Omental fat pad (tissue), 4 donors: ENCODE results near the gene ZBTB8A. TPM values are rescaled to one million over a fixed set of nuclear protein-coding genes. Genes with fewer than 3 reads are reported as not detected.
"Not testable (repeated sequence)": the region's sequence is repeated elsewhere in the genome, so short reads cannot be mapped to it uniquely, and the experiment has no call there.

Experiments
- ATAC-seq: fragments of 150-250 bp; one replicate; pipeline ENCODE4 v1.9.1; 2016; ENCODE audit warnings: mild to moderate bottlenecking, moderate library complexity; ENCODE audit not compliant: low FRiP score
- DNase-seq: peaks from one replicate; pipeline ENCODE4 v3.0.0-alpha.2; 2019; ENCODE audit warnings: low spot score
- CTCF ChIP-seq, 3 donors: fragments of 450-650 bp; IDR thresholded peaks; one replicate each; pipeline ENCODE4 v1.5.1; 2016 to 2017; ENCODE audit warnings: antibody characterized with exemption in 3 of 3, mild to moderate bottlenecking in 3 of 3, moderate library complexity in 2 of 3
- total RNA-seq, 4 donors: library from RNA; depleted of rRNA; stranded (reverse); fragments of >200 nt; gene quantifications; one replicate each; pipeline ENCODE4 v1.1.0, GENCODE V29; 2016

The ZBTB8A gene
- total RNA-seq, 4 donors from 2014 or later: 5.4 to 10.9 (median 7.0) TPM

- DNase-seq (no peak), ATAC-seq (no peak)
- no peak for TF ChIP-seq CTCF (IDR thresholded peaks at IDR 0.05)
Observed at GRCh38 chr1:32623775-32624174, 84.5 kb downstream of the ZBTB8A start.

DNA sequence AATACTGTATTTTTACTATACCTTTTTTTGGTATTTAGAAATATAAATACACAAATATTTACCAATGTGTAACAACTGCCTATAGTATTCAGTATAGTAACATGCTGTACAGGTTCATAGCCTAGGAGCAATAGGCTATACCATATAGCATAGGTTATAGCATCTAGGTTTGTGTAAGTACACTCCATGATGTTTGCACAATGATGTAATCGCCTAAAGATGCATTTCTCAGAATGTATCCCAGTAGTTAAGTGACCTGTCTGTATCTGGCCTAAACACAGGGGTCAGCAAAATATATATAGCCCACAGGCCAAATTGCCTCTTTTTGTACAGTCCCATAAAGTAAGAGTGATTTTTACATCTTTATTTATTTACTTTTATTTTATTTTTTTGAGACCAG is 86.9 kb downstream of the ZBTB8A start:
- no peak for DNase-seq
- ATAC-seq: no peak
- TF ChIP-seq CTCF (IDR thresholded peaks at IDR 0.05): no peak

GRCh38 chr1:32627596-32628162 is 88.5 kb downstream of the ZBTB8A start:
- TF ChIP-seq CTCF (IDR thresholded peaks at IDR 0.05): no peak
- no peak for ATAC-seq

DNA sequence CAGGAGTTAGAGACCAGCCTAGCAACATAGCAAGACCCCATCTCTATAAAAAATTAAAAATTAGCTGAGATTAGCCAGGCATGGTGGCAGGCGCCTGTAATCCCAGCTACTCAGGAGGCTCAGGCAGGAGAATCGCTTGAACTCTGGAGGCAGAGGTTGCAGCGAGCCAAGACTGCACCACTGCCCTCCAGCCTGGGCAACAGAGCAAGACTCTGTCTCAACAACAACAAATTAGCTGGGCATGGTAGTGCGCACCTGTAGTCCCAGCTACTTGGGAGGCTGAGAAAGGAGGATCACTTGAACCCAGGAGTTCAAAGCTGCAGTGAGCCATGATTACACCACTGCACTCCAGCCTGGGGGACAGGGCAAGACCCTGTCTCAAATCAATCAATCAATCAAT is 90.9 kb downstream of the ZBTB8A start:
- DNase-seq, ATAC-seq: not testable (repeated sequence)

More at GRCh38 chr1:32627596-32628162, 88.5 kb downstream of the ZBTB8A start:
- no peak for DNase-seq

- no peak for ATAC-seq
- TF ChIP-seq CTCF (IDR thresholded peaks at IDR 0.05): no peak
- no peak for DNase-seq
Observed at GRCh38 chr1:32632829-32633228, 93.6 kb downstream of the ZBTB8A start.

DNA sequence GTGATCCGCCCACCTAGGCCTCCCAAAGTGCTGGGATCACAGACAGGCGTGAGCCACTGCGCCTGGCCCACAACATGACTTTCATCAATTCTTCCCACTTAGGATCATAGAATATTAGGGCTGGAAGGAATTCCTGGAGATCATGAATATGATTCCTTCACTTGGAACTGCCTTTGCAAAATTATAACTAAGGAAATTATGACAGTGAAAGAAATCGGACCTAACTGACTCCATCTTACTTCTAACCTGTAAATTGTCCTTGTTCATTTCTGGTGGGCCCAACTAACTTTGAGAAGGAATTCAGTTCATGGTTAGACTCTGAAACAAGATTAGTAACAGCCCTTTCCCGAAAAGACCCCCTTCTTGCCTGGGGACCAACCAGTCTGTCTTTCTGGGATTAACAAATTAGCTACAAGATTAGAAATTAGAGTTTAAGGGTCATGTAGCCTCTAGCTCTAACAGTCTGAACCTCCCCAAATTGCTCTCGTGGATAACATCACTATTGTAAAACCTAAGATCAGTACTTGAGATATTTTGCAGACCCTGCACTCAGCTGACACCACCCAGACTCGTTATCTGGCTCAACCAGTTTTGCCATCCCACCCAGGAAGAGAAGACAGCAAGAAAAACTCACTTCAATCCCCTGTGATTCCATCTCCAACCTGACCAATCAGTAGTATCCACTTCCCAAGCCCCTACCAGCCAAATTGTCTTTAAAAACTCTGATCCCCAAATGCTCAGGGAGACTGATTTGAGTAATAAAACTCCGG is 96.5 kb downstream of the ZBTB8A start:
- no peak for TF ChIP-seq CTCF (IDR thresholded peaks at IDR 0.05)
- no peak for ATAC-seq
- no peak for DNase-seq

- TF ChIP-seq CTCF (IDR thresholded peaks at IDR 0.05): no peak
- ATAC-seq: no peak
- no peak for DNase-seq
Observed at GRCh38 chr1:32636914-32637645, 97.9 kb downstream of the ZBTB8A start.
